Measurements from ENCODE around the gene FOXN3.
A peak's percentile ranks its signal among the peaks of the same experiment; 100 is the strongest.

FOXN3 gene

GRCh38 chr14:89197623-89198022, 219.4 kb downstream of the FOXN3 start:
- no peak for DNase-seq (ENCODE audit: low read depth in 2 of 2)

- DNase-seq (ENCODE audit: low read depth in 2 of 2) = no peak
Observed at GRCh38 chr14:89196545-89196944, 220.5 kb downstream of the FOXN3 start.

GRCh38 chr14:89194376-89194775, 222.7 kb downstream of the FOXN3 start:
- no peak for DNase-seq (ENCODE audit: low read depth in 2 of 2)

- DNase-seq (ENCODE audit: low read depth in 2 of 2) = no peak
Observed at GRCh38 chr14:89190765-89191513, 226.1 kb downstream of the FOXN3 start.

GRCh38 chr14:89188492-89188891, 228.5 kb downstream of the FOXN3 start:
- no peak for DNase-seq (ENCODE audit: low read depth in 2 of 2)

GRCh38 chr14:89187501-89187900, 229.5 kb downstream of the FOXN3 start:
- DNase-seq (ENCODE audit: low read depth in 2 of 2) = peak; percentile 6 to 19

GRCh38 chr14:89186856-89187376, 230.1 kb downstream of the FOXN3 start:
- no peak for DNase-seq (ENCODE audit: low read depth in 2 of 2)

- peak in 1 of 2 experiments; percentile 7 for DNase-seq (ENCODE audit: low read depth in 2 of 2)
Observed at GRCh38 chr14:89185919-89186855, 230.8 kb downstream of the FOXN3 start.

- DNase-seq (ENCODE audit: low read depth in 2 of 2) = no peak
Observed at GRCh38 chr14:89184952-89185351, 232.1 kb downstream of the FOXN3 start.

- no peak for DNase-seq (ENCODE audit: low read depth in 2 of 2)
Observed at GRCh38 chr14:89182326-89182725, 234.7 kb downstream of the FOXN3 start.

GRCh38 chr14:89180546-89180945, 236.5 kb downstream of the FOXN3 start:
- no peak for DNase-seq (ENCODE audit: low read depth in 2 of 2)

GRCh38 chr14:89179891-89180404, 237.1 kb downstream of the FOXN3 start:
- DNase-seq (ENCODE audit: low read depth in 2 of 2) = no peak

GRCh38 chr14:89178800-89179535, 238.1 kb downstream of the FOXN3 start:
- peak; percentile 5 to 6 for DNase-seq (ENCODE audit: low read depth in 2 of 2)

- no peak for DNase-seq (ENCODE audit: low read depth in 2 of 2)
Observed at GRCh38 chr14:89178376-89178775, 238.7 kb downstream of the FOXN3 start.

GRCh38 chr14:89175881-89176799, 240.9 kb downstream of the FOXN3 start:
- DNase-seq (ENCODE audit: low read depth in 2 of 2) = no peak

- DNase-seq (ENCODE audit: low read depth in 2 of 2) = no peak
Observed at GRCh38 chr14:89171628-89172027, 245.4 kb downstream of the FOXN3 start.

- DNase-seq (ENCODE audit: low read depth in 2 of 2) = no peak
Observed at GRCh38 chr14:89171168-89171567, 245.9 kb downstream of the FOXN3 start.

GRCh38 chr14:89167705-89168104, 249.3 kb downstream of the FOXN3 start:
- no peak for DNase-seq (ENCODE audit: low read depth in 2 of 2)

- DNase-seq (ENCODE audit: low read depth in 2 of 2) = no peak
Observed at GRCh38 chr14:89166633-89167032, 250.4 kb downstream of the FOXN3 start.

Data from fibroblast of skin of left biceps (primary cell).